Spleen (tissue), 7 donors: ENCODE data around the gene RBM15B.

Experiments used
- POLR2AphosphoS5 ChIP-seq, 3 donors: sonication (generic); formaldehyde crosslinking; IDR thresholded peaks; one replicate each; pipeline ENCODE4 v1.5.1; 2017; ENCODE audit warnings: antibody characterized with exemption in 3 of 3
- TF ChIP-seq, protein P1 (sequence below), 11 experiments: fragments of 200-600 bp in 7 of 11; fragments of 450-650 bp in 4 of 11; sonication (generic) in 4 of 11; IDR thresholded peaks in 8 of 11; conservative IDR thresholded peaks in 3 of 11; 1 replicate in 7 of 11; 2 replicates in 4 of 11; pipeline versions ENCODE4 v1.4.0 to v1.8.0; 2016 to 2021; ENCODE audit warnings: antibody characterized with exemption in 11 of 11, inconsistent platforms in 4 of 11, mild to moderate bottlenecking in 1 of 11
- donor health status: DM: no; HTN: no; CAD: no; lungs with moderate emphysema.
- donor health status: DM: no; HTN: no; CAD: no.
- donor health status: DM: no; HTN: no; CAD: no.

DNA sequence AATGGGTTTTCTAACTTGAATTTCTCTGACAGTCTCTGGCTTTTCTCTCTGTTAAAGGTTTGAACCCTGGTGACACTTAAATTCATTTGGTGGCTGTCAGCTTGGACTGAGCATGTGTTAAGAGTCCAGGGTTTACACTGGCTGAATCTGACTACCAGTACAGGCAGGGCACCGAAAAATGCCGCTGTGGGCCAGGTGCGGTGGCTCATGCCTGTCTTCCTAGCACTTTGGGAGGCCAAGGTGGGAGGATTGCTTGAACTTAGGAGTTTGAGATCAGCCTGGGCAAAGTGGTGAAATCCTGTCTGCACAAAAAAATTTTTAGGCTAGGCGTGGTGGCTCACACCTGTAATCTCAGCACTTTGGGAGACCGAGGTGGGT, 4.2 kb upstream of the RBM15B start:
- TF ChIP-seq POLR2AphosphoS5 (IDR thresholded peaks at IDR 0.05) = no peak
- TF ChIP-seq, protein P1, sequence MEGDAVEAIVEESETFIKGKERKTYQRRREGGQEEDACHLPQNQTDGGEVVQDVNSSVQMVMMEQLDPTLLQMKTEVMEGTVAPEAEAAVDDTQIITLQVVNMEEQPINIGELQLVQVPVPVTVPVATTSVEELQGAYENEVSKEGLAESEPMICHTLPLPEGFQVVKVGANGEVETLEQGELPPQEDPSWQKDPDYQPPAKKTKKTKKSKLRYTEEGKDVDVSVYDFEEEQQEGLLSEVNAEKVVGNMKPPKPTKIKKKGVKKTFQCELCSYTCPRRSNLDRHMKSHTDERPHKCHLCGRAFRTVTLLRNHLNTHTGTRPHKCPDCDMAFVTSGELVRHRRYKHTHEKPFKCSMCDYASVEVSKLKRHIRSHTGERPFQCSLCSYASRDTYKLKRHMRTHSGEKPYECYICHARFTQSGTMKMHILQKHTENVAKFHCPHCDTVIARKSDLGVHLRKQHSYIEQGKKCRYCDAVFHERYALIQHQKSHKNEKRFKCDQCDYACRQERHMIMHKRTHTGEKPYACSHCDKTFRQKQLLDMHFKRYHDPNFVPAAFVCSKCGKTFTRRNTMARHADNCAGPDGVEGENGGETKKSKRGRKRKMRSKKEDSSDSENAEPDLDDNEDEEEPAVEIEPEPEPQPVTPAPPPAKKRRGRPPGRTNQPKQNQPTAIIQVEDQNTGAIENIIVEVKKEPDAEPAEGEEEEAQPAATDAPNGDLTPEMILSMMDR (IDR thresholded peaks at IDR 0.05 in 8 of 11, conservative IDR thresholded peaks at IDR 0.05 in 3 of 11) = no peak
